ENCODE results near the gene TAS2R60.
"Not testable (repeated sequence)": the region's sequence is repeated elsewhere in the genome, so short reads cannot be mapped to it uniquely, and the experiment has no call there.

TAS2R60 gene

DNA sequence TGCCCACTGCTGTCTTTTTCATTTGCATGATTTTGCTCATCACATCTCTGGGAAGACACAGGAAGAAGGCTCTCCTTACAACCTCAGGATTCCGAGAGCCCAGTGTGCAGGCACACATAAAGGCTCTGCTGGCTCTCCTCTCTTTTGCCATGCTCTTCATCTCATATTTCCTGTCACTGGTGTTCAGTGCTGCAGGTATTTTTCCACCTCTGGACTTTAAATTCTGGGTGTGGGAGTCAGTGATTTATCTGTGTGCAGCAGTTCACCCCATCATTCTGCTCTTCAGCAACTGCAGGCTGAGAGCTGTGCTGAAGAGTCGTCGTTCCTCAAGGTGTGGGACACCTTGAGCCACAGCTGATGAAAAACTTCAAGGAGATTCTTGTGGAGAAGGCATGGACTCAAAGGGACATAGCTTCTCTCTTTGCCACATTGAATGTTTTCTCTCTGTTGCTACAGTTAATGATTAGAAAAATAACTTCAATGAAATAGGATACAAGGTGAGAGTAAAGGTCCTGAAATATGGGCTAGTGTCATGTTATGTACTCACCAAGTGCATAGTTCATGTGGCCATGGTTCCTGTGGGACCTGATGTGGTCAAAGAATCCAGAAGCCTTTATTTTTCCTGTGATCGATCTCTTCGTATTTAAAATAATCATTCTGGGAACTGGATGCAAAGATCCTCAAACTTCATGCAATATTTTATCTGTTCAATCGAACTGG lies 970 bp downstream of the TAS2R60 start:
- no peak for DNase-seq (ENCODE audit: low spot score)

DNA sequence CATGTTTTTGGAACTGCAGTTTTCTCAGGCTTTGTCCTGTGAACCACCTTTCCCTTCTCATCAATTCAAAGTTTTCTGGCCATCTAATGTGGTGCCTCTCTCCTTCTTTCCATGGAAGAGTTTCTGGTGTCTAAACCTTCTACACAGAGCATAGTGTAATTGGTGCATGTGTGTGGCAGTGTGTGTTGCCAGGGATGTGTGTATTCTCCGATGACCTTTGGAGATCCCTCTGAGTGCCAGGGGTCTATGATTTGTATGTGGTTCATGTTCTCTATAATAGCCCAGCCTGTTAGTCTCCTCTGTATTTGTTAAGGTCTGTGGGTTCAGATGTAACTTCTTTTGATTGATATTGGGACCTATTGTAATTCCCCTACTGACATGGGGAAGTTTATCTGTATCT lies 1.5 kb downstream of the TAS2R60 start:
- DNase-seq (ENCODE audit: low spot score), result no peak

DNA sequence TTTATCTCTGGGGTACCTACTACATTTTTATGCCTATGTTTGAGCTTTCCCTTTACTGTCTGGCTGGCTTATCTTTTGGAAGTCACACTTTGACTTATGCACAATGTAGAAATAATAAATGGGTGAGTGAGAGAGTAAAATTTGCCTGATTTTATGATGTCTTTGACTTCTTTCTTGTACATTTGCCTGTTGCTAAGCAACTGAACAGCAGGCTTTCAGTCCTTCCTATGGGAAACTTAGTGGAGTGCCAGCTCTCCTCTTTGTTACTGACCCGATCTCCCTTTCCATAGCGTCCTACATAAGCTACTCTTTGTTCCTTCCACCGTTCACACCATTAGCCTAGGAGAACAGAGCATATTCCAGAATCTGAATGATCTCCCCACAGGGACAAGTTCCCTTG lies 4.2 kb downstream of the TAS2R60 start:
- no peak for DNase-seq (ENCODE audit: low spot score)

DNA sequence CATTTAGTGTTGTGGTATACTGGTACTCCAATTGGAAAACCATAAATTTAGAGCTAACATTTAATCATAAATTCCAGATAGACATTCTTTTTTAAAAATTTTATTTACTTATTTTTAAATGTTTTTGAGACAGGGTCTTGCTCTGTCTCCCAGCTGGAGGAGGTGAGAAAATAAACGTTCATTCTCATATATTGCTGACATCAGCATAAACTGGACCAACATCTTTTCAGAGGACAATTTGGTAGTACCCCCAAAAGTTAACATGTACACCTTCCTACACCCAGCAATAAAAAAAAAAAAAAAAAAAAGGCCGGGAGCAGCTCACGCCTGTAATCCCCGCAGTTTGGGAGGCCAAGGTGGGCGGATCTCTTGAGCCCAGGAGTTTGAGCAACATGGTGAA lies 5.2 kb downstream of the TAS2R60 start:
- no peak for DNase-seq (ENCODE audit: low spot score)

DNA sequence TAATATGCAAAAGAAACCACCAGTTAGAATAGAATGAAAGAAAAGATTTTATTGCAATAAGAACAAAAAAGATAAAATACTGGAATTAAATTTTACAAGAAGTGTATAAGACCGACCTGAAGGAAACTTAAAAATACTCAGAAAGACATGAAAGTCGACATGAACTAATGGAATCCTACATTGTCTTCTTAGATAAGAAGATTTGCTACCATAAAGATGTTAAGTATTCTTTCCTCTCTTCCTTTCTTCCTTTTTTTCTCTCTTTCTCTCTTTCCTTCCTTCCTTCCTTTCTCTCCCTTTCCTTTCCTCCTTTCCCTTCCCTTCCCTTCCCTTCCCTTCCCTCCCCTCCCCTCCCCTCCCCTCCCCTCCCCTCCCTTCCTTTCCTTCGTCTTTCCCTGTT lies 6.5 kb downstream of the TAS2R60 start:
- DNase-seq (ENCODE audit: low spot score), result no peak

DNA sequence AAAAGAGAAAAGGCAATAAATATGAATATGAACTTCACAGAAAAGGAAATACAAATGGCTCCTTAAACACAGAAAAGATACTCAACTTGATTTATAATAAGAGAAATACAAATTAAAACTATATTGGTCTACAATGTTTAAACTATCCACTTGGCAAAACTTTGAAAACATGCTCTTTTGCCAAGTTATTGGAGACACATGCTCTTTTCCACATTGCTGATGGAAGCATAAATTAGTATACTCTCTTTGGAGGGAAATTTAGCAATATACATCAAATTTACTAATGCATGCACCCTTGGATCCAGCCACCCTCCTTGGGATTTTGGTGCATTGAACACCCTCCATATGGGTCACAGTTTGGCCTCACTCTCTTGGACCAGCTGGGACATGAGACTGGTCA lies 7.9 kb downstream of the TAS2R60 start:
- DNase-seq (ENCODE audit: low spot score), result no peak

DNA sequence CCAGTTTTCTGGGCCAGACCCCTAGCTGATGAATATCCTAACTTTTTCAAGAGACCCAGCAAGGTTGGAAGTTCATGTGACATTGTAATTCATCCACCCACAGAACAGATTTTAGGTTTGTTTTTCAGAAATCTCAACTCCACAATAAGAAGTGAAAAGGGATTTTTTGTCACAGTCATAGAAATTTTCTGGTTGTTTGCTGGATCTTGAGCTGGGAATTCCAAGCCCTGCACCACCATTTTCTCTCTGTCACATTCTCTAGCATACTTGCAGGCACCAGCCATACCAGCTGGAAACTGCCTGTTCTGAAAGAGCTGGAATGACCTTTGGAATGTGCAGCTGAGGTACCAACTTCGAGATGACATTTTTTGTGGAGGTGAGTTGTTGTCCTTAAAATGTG lies 8.5 kb downstream of the TAS2R60 start:
- no peak for DNase-seq (ENCODE audit: low spot score)

DNA sequence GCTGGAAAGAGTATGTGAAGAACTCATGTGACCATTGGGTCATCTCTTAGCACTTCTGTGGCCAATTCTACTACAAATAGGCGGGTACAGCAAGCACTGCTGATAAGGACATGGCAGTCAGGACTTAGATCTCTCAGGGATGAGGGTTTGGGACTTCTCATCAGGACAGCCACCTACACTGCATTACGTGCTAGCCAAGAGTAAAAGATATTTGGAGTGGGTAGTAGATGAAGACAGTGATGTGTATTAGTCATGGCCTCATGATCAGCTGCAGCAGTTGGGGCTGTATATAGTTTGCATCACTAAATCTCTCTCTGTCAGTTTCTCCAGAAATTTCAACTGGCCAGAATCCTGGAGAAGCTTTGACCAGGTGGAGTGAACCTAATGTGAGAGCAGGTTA lies 9.2 kb downstream of the TAS2R60 start:
- DNase-seq (ENCODE audit: low spot score), result no peak

DNA sequence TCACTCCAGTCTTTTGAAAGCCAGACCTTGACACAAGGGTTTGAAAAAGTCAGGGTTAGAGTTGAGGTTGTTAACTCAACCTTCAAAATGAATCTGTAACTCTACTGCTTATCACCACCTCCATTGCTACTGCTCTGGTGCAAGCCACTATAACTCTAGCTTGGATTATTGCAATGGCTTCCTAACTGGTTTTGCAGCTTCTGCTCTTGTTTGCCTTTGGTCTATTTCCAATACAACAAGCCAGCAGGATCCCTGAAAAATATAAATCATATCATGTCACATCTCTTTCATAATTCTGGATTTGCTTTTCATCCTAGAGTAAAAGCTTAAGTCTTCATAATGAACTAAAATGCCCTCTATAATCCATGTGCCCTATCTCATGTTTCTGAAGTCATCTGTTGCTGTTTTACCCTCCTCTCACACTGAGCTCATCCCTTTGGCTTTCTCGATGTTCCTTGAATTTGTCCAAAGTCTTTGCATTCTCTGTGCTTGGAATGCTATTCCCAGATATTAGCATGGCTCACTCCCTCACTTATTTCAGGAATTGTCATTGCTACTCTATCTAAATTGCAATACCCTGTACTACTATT lies 10.9 kb downstream of the TAS2R60 start:
- DNase-seq (ENCODE audit: low spot score), result no peak

DNA sequence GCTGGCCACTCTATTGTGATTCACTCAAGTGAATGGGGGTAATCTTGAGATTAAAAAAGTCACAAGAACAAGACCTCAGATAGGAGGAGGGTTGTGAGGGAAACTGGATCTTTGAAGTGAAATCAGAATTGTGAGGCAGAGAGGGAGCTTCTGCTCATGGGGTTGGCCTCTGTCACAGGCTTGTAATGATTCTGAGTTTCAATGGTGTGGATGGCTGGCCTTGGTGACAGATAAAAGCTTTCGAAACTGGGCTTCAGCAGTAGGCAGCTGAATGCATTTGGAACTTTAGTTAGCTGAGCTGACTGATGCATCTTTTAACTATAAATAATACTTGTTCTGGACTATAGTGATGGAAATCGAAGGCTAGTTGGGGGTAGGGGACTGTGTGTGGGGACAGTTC lies 12.2 kb downstream of the TAS2R60 start:
- DNase-seq (ENCODE audit: low spot score), result no peak

DNA sequence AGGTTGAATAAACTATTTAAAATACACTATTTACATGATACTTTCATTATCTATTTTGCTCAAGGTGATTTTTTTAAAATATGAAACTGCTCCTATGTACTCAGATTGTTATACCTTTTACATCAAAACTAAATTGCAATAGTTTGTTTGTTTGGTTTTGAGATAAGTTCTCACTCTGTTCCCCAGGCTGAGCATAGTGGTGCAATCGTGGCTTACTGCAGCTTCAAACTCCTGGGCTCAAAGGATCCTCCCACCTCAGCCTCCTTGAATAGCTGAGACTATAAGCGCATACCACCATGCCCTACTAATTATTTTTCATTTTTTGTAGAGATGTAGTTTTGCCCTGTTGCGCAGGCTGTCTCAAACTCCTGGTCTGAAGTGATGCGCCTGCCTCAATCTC lies 12.7 kb downstream of the TAS2R60 start:
- no peak for DNase-seq (ENCODE audit: low spot score)

DNA sequence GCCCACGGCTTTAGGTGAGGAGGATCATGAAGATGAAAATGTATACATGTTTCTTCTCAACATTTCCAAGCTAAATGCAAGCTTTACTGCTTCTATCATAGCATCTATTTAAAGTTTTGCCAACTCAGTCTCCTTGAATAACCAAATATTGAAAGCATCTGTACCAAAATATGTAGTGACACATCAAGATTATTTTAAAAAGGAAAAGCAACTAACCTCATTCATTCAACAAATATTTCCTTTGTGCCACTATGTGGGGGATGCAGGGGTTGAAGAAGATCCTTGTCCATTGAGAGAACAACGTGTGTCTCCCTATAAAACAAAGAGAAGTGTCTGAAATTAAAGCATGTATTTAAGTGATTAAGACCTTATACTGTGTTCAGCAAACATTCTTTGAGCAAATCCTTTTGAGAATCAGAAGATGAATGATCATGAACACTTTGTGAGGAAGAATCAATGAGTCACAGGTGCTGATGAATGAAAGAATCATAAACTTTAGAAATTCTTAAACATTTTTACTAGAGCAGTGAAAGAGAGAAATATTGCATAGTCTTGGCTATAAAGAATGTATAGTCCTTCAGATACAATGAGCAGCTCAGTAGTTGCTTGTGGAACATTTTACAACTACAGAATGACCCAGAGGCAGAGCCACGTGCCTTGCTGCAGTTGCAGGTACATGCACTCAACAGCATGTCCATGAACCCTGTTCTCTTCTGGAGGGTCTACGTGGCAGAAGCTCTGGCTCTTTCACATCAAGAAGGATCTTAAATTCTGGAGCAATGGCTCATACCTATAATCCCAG lies 13.9 kb downstream of the TAS2R60 start:
- DNase-seq (ENCODE audit: low spot score), result no peak

DNA sequence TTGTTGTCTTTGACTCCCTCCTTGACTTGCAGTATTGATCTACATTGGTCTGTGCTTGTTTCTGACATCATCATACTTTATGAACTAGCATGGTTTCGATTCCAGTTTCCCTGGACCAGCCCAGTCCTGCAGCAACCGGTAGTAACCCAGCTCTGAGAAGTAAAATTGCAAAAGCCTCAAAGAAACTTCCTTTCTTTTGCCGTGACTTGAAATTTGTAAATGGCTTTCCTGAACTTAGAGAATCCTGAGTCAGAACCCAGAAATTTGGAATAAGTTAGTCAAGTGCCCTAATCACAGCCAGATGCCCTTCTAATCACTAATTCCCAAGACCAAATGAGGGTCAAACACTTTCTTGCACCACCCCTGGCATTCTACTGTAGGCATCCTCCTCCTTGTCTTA lies 15.0 kb downstream of the TAS2R60 start:
- DNase-seq (ENCODE audit: low spot score), result no peak

DNA sequence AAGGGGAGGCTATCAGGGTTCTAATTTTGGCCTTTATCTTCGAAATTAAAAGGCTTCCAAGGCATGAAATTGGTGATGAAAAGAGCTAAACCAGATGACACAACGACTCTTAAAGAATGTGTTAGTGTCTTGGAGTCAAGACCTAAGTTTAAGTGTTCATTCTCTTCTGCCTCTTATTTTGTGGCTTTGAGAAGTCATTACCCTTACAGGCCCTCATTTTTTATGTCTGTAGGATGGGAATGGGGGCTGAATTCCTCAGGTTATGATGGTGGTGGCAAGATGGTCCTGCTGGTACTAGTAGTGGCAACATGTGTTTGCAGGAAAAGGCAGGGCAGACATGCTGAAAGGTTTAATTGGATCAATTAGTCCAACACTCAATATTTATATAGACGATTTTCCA lies 15.4 kb downstream of the TAS2R60 start:
- DNase-seq (ENCODE audit: low spot score), result no peak

DNA sequence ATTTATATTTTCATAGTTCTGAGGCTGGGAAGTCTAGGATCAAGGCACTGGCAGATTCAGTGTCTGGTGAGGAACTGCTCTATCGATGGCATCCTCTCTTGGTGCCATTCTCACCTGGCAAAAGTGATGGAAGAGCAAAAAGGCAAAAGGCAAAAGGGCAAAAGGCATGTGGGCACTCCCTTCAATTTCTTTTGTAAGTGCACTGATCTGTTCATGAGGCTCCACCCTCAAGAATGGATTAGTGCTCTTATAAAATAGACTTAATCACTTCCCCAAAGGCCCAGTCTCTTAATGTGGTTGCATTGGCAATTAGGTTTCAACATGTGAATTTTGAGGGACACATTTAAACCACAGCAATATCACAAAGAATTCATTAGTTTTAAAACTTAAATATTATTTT lies 16.1 kb downstream of the TAS2R60 start:
- no peak for DNase-seq (ENCODE audit: low spot score)

DNA sequence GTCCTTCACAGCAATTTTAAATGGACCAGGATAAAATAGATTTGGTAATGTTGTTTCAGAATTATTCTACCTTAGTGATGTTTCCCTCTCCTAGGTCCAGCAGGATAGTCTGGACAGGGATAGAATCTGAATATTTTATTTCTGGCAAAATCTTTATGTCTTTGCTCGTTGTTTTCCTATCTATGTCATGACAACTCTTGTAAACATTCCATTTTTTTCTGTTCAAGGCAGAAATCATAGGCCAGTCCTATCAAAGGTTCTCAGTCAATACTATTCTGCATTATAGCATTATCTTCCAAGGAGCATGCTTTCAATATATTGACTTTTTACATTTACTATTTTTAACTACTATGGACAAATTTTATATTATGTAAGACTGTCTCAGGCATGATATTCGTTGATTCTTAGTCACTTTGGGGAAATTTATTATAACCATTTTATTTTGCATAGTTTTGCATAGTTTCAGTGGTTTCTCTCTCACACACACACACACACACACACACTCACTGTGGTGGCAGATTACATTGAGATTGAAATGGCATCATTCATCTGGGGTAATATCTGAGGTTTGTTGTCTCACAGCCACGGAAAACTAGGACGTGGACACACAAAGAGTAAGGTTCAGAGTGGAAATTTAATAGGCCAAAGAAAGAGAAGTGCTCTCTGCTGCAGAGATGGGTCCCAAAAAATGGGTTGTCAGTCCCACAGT lies 17.2 kb downstream of the TAS2R60 start:
- DNase-seq (ENCODE audit: low spot score), result no peak

DNA sequence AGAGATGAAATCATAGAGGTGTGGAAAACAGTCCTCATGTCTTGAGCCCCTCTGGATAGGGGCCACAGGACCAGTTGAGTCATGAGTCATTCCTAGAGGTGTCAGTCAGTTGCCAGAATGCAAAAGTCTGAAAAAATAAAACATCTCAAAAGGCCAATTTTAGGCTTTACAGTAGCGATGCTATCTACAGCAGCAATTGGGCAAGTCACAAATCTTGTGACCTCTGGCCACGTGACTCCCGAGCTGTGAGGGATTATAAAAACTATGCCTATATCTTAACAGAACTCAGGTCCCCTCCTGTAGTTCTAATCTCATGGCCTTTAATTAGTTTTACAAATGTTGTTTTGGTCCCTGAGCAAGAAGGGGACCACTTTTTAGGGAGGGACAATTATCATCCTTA lies 18.8 kb downstream of the TAS2R60 start:
- DNase-seq (ENCODE audit: low spot score), result no peak

DNA sequence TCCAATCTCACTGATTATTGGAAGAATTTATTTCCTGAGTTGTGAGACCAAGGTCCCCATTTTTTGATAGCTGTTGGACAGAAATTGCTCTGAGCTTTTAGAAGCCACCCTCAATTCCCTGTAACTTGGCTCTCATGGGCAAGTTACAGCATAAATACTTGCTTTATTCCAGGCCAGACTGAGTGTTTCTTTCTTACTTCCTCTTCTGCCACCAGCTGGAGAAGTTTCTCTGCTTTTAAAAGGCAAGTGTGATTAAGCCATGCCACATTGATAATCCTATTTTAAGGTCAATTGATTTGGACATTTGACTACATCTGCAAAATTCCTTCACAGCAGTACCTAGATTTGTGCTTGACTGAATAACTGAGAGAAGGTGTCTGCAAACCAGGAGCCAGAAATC lies 20.3 kb downstream of the TAS2R60 start:
- DNase-seq (ENCODE audit: low spot score), result no peak

DNA sequence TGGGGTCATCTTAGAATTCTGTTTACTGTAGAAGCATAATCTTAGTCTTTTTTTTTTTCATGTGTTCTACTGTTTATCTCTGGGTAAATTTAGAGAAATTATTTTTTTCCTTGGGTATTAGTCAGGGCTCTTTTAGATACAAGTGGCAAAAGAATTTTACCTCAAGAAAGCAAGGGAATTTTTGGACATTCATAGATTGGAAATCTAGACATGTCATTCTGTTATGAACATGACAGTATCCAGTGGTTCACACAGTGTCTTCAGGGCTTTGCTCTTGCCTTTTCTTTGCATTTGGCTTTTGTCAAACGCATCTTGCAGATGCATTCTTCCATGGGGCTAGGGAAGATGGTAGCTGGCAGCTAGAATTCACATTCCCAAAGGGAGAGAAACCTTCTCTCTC lies 20.7 kb downstream of the TAS2R60 start:
- no peak for DNase-seq (ENCODE audit: low spot score)

DNA sequence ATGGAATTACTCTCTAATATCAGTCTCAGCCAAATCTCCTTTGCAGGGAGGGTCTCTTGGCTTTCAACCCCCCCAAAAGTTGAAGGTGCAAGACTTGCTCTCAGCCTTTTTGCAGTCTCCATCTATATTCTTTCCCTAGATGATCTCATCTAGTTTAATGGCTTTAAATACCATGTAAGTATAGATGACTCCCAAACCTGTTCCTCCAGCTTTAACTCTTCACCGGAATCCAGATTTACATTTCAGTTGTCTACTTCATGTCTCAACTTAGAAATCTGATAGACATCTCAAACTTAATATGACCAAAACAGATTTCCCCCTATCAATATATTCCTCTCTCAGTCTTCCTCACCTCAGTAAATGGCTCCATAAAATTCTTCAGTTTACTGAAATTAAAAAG lies 24.5 kb downstream of the TAS2R60 start:
- no peak for DNase-seq (ENCODE audit: low spot score)

DNA sequence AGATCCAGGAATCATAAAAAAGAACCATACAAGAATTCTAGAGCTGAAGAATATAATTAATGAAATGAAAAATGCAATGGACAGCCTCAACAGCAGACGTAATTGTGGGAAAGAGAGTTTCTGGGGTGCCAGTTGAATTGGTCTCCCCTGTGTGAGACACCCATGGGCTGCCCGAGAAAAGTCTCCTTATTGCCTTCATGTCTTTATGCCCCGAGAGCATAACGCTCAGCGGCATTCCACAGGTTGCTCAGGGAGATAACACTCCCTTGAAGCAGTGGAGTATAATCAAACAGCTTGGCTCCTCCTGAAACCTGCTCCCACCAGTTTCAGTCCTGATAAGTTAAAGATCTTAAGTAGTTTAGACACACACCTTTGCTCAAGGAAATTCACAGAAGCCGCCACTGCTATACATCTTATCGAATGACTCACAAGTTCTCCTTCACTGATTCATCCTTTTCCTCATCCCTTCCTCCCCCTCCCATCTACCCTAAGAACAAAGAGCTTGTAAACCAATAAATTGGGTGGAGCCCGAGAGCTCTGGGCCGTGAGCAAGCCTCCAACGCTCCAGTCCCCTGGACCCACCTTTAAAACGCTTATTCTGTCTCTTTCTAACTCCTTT lies 28.9 kb downstream of the TAS2R60 start:
- not testable (repeated sequence) for DNase-seq (ENCODE audit: low spot score)

DNA sequence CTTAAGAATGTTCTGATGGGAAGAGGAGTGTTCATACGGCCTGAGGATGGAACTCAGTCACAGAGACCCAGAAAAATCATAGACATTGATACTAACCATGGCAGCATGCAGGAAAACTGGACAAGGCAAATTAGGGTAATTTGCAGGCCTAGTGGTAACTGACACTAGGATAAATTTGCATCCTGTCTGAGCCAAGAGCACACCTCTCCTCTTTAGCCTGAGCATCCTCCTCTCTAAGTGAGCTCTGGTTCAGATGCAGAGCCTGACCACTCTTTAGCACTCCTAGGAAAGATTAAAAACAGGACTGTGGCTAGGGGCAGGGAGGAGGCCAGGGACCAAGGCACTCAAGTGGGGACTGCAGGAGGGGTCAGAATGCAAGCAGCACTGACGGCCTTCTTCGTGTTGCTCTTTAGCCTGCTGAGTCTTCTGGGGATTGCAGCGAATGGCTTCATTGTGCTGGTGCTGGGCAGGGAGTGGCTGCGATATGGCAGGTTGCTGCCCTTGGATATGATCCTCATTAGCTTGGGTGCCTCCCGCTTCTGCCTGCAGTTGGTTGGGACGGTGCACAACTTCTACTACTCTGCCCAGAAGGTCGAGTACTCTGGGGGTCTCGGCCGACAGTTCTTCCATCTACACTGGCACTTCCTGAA lies 34.4 kb downstream of the TAS2R60 start, which contains the start of gene TAS2R41:
TAS2R41 (plus strand) TSS at position 373 of the 650 bp plus-strand sequence; CDS start at position 373, 0 bp downstream.
- no peak for DNase-seq (ENCODE audit: low spot score)
